Mesenchymal stem cell (in vitro differentiated cells and primary cell): ENCODE data around the gene KLHL22.

ENCODE experiments used
- DNase-seq: peaks from one replicate; pipeline ENCODE4 v3.0.0-alpha.2; 2013
- H2AFZ ChIP-seq: one replicate; pipeline ENCODE4 v1.6.1; 2013; ENCODE audit warnings: low read depth, mild to moderate bottlenecking, control low read depth, inconsistent platforms, low read length, moderate library complexity
- H2AK5ac ChIP-seq: 2 replicates; pipeline ENCODE4 v1.6.1; 2013; ENCODE audit warnings: low read length, moderate library complexity, mild to moderate bottlenecking, inconsistent platforms; ENCODE audit not compliant: severe bottlenecking
- H2BK120ac ChIP-seq: one replicate; pipeline ENCODE4 v1.6.1; 2013; ENCODE audit warnings: low read depth, mild to moderate bottlenecking, inconsistent platforms, low read length, moderate library complexity
- H2BK12ac ChIP-seq, 2 experiments: one replicate each; pipeline ENCODE4 v1.6.1; 2013; ENCODE audit warnings: inconsistent platforms in 2 of 2, low read length in 2 of 2, mild to moderate bottlenecking in 2 of 2, moderate library complexity in 2 of 2, control low read depth in 1 of 2
- H2BK15ac ChIP-seq: one replicate; pipeline ENCODE4 v1.6.1; 2013; ENCODE audit warnings: mild to moderate bottlenecking, low read depth, inconsistent platforms; ENCODE audit not compliant: poor library complexity, severe bottlenecking
- H2BK5ac ChIP-seq: 2 replicates; pipeline ENCODE4 v1.6.1; 2013; ENCODE audit warnings: low read depth, mild to moderate bottlenecking, low read length, control low read depth, inconsistent platforms; ENCODE audit not compliant: poor library complexity, severe bottlenecking
- H3K14ac ChIP-seq, 2 experiments: one replicate each; pipeline ENCODE4 v1.6.1; 2013; ENCODE audit warnings: inconsistent platforms in 2 of 2, low read length in 2 of 2, control low read depth in 1 of 2, mild to moderate bottlenecking in 1 of 2, moderate library complexity in 1 of 2
- H3K18ac ChIP-seq, 2 experiments: one replicate each; pipeline ENCODE4 v1.6.1; 2013; ENCODE audit warnings: inconsistent platforms in 2 of 2, low read length in 2 of 2, control low read depth in 1 of 2, low read depth in 1 of 2, mild to moderate bottlenecking in 1 of 2
- H3K23ac ChIP-seq, 2 experiments: one replicate each; pipeline ENCODE4 v1.6.1; 2013; ENCODE audit warnings: inconsistent platforms in 2 of 2, low read length in 2 of 2, mild to moderate bottlenecking in 2 of 2, moderate library complexity in 2 of 2, control low read depth in 1 of 2
- H3K27ac ChIP-seq: 2 replicates; pipeline ENCODE4 v1.5.1; 2013; ENCODE audit warnings: mild to moderate bottlenecking, moderate library complexity, low read length, control low read depth, inconsistent platforms; ENCODE audit not compliant: poor library complexity, severe bottlenecking
- H3K27me3 ChIP-seq, 2 experiments: 2 replicates each; pipeline versions ENCODE4 v1.6.1 to v1.7.0; 2013; ENCODE audit warnings: low read length in 2 of 2, mild to moderate bottlenecking in 2 of 2, moderate library complexity in 2 of 2, control low read depth in 1 of 2, inconsistent platforms in 1 of 2; ENCODE audit not compliant: control insufficient read depth in 1 of 2, insufficient read depth in 1 of 2
- H3K36me3 ChIP-seq, 2 experiments: 2 replicates each; pipeline versions ENCODE4 v1.6.1 to v1.7.0; 2013; ENCODE audit warnings: low read length in 2 of 2, control low read depth in 1 of 2, inconsistent platforms in 1 of 2, low read depth in 1 of 2, mild to moderate bottlenecking in 1 of 2; ENCODE audit not compliant: insufficient read depth in 2 of 2, control insufficient read depth in 1 of 2
- H3K4ac ChIP-seq, 2 experiments: one replicate each; pipeline ENCODE4 v1.6.1; 2013; ENCODE audit warnings: inconsistent platforms in 2 of 2, low read length in 2 of 2, mild to moderate bottlenecking in 2 of 2, moderate library complexity in 2 of 2, control low read depth in 1 of 2, low read depth in 1 of 2
- H3K4me1 ChIP-seq: 2 replicates; pipeline ENCODE4 v1.6.1; 2013; ENCODE audit warnings: low read depth, low read length, control low read depth; ENCODE audit not compliant: control insufficient read depth, insufficient read depth
- H3K4me2 ChIP-seq: 2 replicates; pipeline ENCODE4 v1.6.1; 2013; ENCODE audit warnings: low read length, mild to moderate bottlenecking, inconsistent platforms; ENCODE audit not compliant: poor library complexity, severe bottlenecking
- H3K4me3 ChIP-seq, 2 experiments: 2 replicates each; pipeline versions ENCODE4 v1.5.1 to v1.7.0; 2013; ENCODE audit warnings: low read length in 2 of 2, mild to moderate bottlenecking in 2 of 2, control low read depth in 1 of 2, low read depth in 1 of 2; ENCODE audit not compliant: insufficient read depth in 1 of 2
- H3K79me1 ChIP-seq: replicated peaks from 2 replicates; pipeline ENCODE4 v1.6.1; 2013; ENCODE audit warnings: mild to moderate bottlenecking, control low read depth, low read length, inconsistent platforms; ENCODE audit not compliant: poor library complexity, severe bottlenecking
- H3K9ac ChIP-seq: 2 replicates; pipeline ENCODE4 v1.7.0; 2013; ENCODE audit warnings: mild to moderate bottlenecking, low read length, moderate library complexity
- H3K9me3 ChIP-seq: 2 replicates; pipeline ENCODE4 v1.7.0; 2013; ENCODE audit warnings: mild to moderate bottlenecking, low read length; ENCODE audit not compliant: control insufficient read depth
- H4K8ac ChIP-seq: one replicate; pipeline ENCODE4 v1.6.1; 2013; ENCODE audit warnings: inconsistent platforms, mild to moderate bottlenecking, low read length, moderate library complexity
- H4K91ac ChIP-seq: one replicate; pipeline ENCODE4 v1.6.1; 2013; ENCODE audit warnings: mild to moderate bottlenecking, low read length, inconsistent platforms
- WGBS: methylation state at CpG from one replicate; pipeline ENCODE4 v1.1.7; 2013; ENCODE audit warnings: mixed read lengths; 5-methylcytosine and 5-hydroxymethylcytosine counted together

KLHL22 gene

GRCh38 chr22:20407829-20408228 is 87.8 kb downstream of the KLHL22 start:
- no peak overlapping the region for H4K8ac ChIP-seq
- H2BK5ac ChIP-seq: no peak overlapping the region
- no peak overlapping the region for H4K91ac ChIP-seq
- H3K27ac ChIP-seq: no peak overlapping the region
- H2BK120ac ChIP-seq: no peak overlapping the region
- H3K79me1 ChIP-seq: peaks cover 4% of the 10 kb centered on the region
- H2BK15ac ChIP-seq: no peak overlapping the region
- DNase-seq: no peak
- H3K9me3 ChIP-seq: no peaks in the 10 kb centered on the region
- no peak overlapping the region for H3K23ac ChIP-seq
- H3K4me3 ChIP-seq: no peak overlapping the region
- no peak overlapping the region for H2AK5ac ChIP-seq
- no peak overlapping the region for H2AFZ ChIP-seq
- no peak overlapping the region for H2BK12ac ChIP-seq
- peaks cover 9% of the 10 kb centered on the region for H3K4me1 ChIP-seq
- H3K4ac ChIP-seq: no peak overlapping the region
- peaks cover 36 to 47% of the 10 kb centered on the region in 2 experiments for H3K36me3 ChIP-seq
- H3K4me2 ChIP-seq: no peak overlapping the region
- H3K18ac ChIP-seq: no peak overlapping the region
- WGBS: no CpG with 5 or more reads among the region's 3 CpGs
- H3K14ac ChIP-seq: no peak overlapping the region
- H3K27me3 ChIP-seq: no peaks in the 10 kb centered on the region
- H3K9ac ChIP-seq: no peak overlapping the region

GRCh38 chr22:20406686-20407408 is 88.7 kb downstream of the KLHL22 start:
- Histone ChIP-seq H3K9ac (no peak overlapping the region), H3K9me3 (no peaks in the 10 kb centered on the region), H2AK5ac (no peak overlapping the region), H3K18ac (no peak overlapping the region), H4K8ac (no peak overlapping the region), H3K14ac (no peak overlapping the region), H2BK12ac (no peak overlapping the region), H3K4me2 (no peak overlapping the region), H2BK5ac (no peak overlapping the region), H3K27me3 (no peaks in the 10 kb centered on the region), H2BK15ac (no peak overlapping the region), H3K4me3 (no peak overlapping the region), H3K4ac (no peak overlapping the region), H2AFZ (no peak overlapping the region), H3K23ac (no peak overlapping the region), H4K91ac (no peak overlapping the region), H3K79me1 (peaks cover 4% of the 10 kb centered on the region), H3K4me1 (peaks cover 9% of the 10 kb centered on the region), H3K27ac (no peak overlapping the region), H2BK120ac (no peak overlapping the region), H3K36me3 (peaks cover 36 to 52% of the 10 kb centered on the region in 2 experiments)
- DNase-seq: no peak
- WGBS: 97% methylated on average over 13 of the region's 13 CpGs

GRCh38 chr22:20405931-20406685 is 89.5 kb downstream of the KLHL22 start:
- no peak overlapping the region for H3K4me3 ChIP-seq
- H3K4me1 ChIP-seq: peaks cover 10% of the 10 kb centered on the region
- H3K9ac ChIP-seq: no peak overlapping the region
- no peak overlapping the region for H3K4ac ChIP-seq
- no peak overlapping the region for H2BK15ac ChIP-seq
- WGBS: 98% methylated on average over 59 of the region's 62 CpGs
- no peak overlapping the region for H4K8ac ChIP-seq
- no peak overlapping the region for H3K4me2 ChIP-seq
- peaks cover 7% of the 10 kb centered on the region for H3K79me1 ChIP-seq
- H3K14ac ChIP-seq: no peak overlapping the region
- H2BK12ac ChIP-seq: no peak overlapping the region
- no peak for DNase-seq
- H3K27ac ChIP-seq: no peak overlapping the region
- H3K23ac ChIP-seq: no peak overlapping the region
- no peak overlapping the region for H4K91ac ChIP-seq
- no peaks in the 10 kb centered on the region for H3K27me3 ChIP-seq
- peaks cover 36 to 59% of the 10 kb centered on the region in 2 experiments for H3K36me3 ChIP-seq
- no peak overlapping the region for H2AK5ac ChIP-seq
- no peak overlapping the region for H2AFZ ChIP-seq
- no peaks in the 10 kb centered on the region for H3K9me3 ChIP-seq
- no peak overlapping the region for H2BK120ac ChIP-seq
- H2BK5ac ChIP-seq: no peak overlapping the region
- no peak overlapping the region for H3K18ac ChIP-seq

GRCh38 chr22:20405291-20405930 is 90.2 kb downstream of the KLHL22 start:
- Histone ChIP-seq H3K4ac (no peak overlapping the region), H3K9me3 (no peaks in the 10 kb centered on the region), H3K14ac (no peak overlapping the region), H3K18ac (no peak overlapping the region), H3K23ac (no peak overlapping the region), H3K79me1 (peaks cover 13% of the 10 kb centered on the region), H2AK5ac (no peak overlapping the region), H2BK15ac (no peak overlapping the region), H2BK5ac (no peak overlapping the region), H2BK120ac (no peak overlapping the region), H2BK12ac (no peak overlapping the region), H2AFZ (no peak overlapping the region), H4K8ac (no peak overlapping the region), H3K36me3 (peaks cover 36 to 66% of the 10 kb centered on the region in 2 experiments), H4K91ac (no peak overlapping the region), H3K27me3 (no peaks in the 10 kb centered on the region), H3K4me3 (no peak overlapping the region), H3K9ac (no peak overlapping the region), H3K27ac (no peak overlapping the region), H3K4me2 (no peak overlapping the region), H3K4me1 (peaks cover 12% of the 10 kb centered on the region)
- 96% methylated on average over 45 of the region's 45 CpGs for WGBS
- no peak for DNase-seq
